CD8-positive, alpha-beta memory T cell (primary cell): ENCODE results near the gene SHROOM2. TPM values are rescaled to one million over a fixed set of nuclear protein-coding genes. Genes with fewer than 3 reads are reported as not detected.

Source experiments
- CTCF ChIA-PET: fragments of 350-600 bp; sonication (Branson Sonifier 250); formaldehyde crosslinking; loops from one replicate; lab custom pipeline; 2021; ENCODE audit warnings: antibody characterized with exemption; lab: Charles Lee
- POLR2A ChIA-PET: fragments of 350-600 bp; sonication (Branson Sonifier 250); formaldehyde crosslinking; loops from one replicate; lab custom pipeline; 2021; ENCODE audit warnings: antibody characterized with exemption; lab: Charles Lee
- DNase-seq, 5 donors: peaks; one replicate each; pipeline versions ENCODE4 v3.0.0 to v3.0.0-alpha.2; 2020 to 2022; ENCODE audit warnings: mixed read lengths in 1 of 5
- H3K27ac ChIP-seq: one replicate; pipeline ENCODE4 v1.7.0; 2013; ENCODE audit warnings: low read depth, mild to moderate bottlenecking, low read length, moderate library complexity
- H3K27me3 ChIP-seq: 2 replicates; pipeline ENCODE4 v1.7.0; 2013; ENCODE audit warnings: low read length, mild to moderate bottlenecking; ENCODE audit not compliant: insufficient read depth, poor library complexity, severe bottlenecking
- H3K36me3 ChIP-seq: 2 replicates; pipeline ENCODE4 v1.7.0; 2013; ENCODE audit warnings: mild to moderate bottlenecking, low read length, moderate library complexity; ENCODE audit not compliant: insufficient read depth
- H3K4me1 ChIP-seq: 2 replicates; pipeline ENCODE4 v1.7.0; 2013; ENCODE audit warnings: mild to moderate bottlenecking, low read length, moderate library complexity; ENCODE audit not compliant: insufficient read depth
- H3K4me3 ChIP-seq: 2 replicates; pipeline ENCODE4 v1.7.0; 2013; ENCODE audit warnings: mild to moderate bottlenecking, low read length
- H3K9me3 ChIP-seq: 2 replicates; pipeline ENCODE4 v1.7.0; 2013; ENCODE audit warnings: mild to moderate bottlenecking, low read length
- H3K27ac Mint-ChIP-seq, 8 donors: one replicate each; pipeline ENCODE4 v1.8.0; 2020 to 2021; ENCODE audit warnings: mixed read lengths in 8 of 8, mild to moderate bottlenecking in 6 of 8, inconsistent platforms in 3 of 8, moderate library complexity in 3 of 8
- H3K27me3 Mint-ChIP-seq, 2 donors: one replicate each; pipeline ENCODE4 v1.8.0; 2020 to 2021; ENCODE audit warnings: mixed read lengths in 2 of 2, mild to moderate bottlenecking in 1 of 2, moderate library complexity in 1 of 2
- H3K36me3 Mint-ChIP-seq, 3 donors: one replicate each; pipeline ENCODE4 v1.8.0; 2020 to 2021; ENCODE audit warnings: mixed read lengths in 3 of 3, inconsistent platforms in 1 of 3, mild to moderate bottlenecking in 1 of 3
- H3K4me1 Mint-ChIP-seq, 3 donors: one replicate each; pipeline ENCODE4 v1.8.0; 2020 to 2021; ENCODE audit warnings: mixed read lengths in 3 of 3, inconsistent platforms in 1 of 3, mild to moderate bottlenecking in 1 of 3
- H3K4me3 Mint-ChIP-seq, 7 donors: one replicate each; pipeline ENCODE4 v1.8.0; 2020 to 2021; ENCODE audit warnings: mixed read lengths in 7 of 7, mild to moderate bottlenecking in 6 of 7, moderate library complexity in 4 of 7, inconsistent platforms in 2 of 7
- H3K9me3 Mint-ChIP-seq, 5 donors: one replicate each; pipeline ENCODE4 v1.8.0; 2020 to 2022; ENCODE audit warnings: mixed read lengths in 5 of 5, mild to moderate bottlenecking in 3 of 5, moderate library complexity in 2 of 5, inconsistent platforms in 1 of 5
- polyA plus RNA-seq: library from polyadenylated mRNA; unstranded; fragments of 300-500 nt; fragmentation: Illumina TruSeq; gene quantifications from one replicate; pipeline ENCODE4 v1.2.3, GENCODE V29; 2021
- total RNA-seq, 2 experiments: library from RNA; stranded (reverse); gene quantifications; one replicate each; pipeline ENCODE4 v1.2.3, GENCODE V29; 2021

SHROOM2 gene
- total and polyA plus RNA-seq, 3 experiments from 2014 or later, result not detected

DNA sequence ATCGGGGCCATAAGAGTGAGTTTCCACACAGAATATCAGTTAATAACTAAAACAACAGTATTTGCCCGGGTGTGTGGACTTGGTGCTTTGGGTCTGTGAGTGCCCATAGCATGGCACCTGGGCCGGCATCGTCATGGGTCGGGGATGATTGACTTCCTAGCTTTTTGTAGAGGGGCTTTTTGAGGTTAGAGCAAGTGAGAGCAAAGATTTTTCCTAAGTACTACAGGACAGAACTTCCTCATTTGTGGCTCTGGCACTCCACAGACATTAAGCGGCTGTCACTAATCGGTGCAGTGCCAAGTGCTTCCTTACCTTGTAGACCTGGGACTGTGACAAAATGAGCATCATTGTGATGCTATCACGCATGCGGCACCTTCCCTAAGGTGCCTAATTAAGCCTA lies 81.0 kb downstream of the SHROOM2 start:
- no peaks in the 10 kb centered on the region for H3K9me3 Mint-ChIP-seq
- no peaks in the 10 kb centered on the region for H3K27me3 ChIP-seq
- DNase-seq, result no peak
- POLR2A ChIA-PET, result no interaction called here
- H3K4me3 Mint-ChIP-seq, result no peak overlapping the region
- CTCF ChIA-PET, result no interaction called here
- no peak overlapping the region for H3K27ac Mint-ChIP-seq
- H3K36me3 ChIP-seq, result no peaks in the 10 kb centered on the region
- no peaks in the 10 kb centered on the region for H3K36me3 Mint-ChIP-seq
- peaks cover 12 to 19% of the 10 kb centered on the region in 2 donors for H3K27me3 Mint-ChIP-seq
- H3K4me1 ChIP-seq, result no peaks in the 10 kb centered on the region
- H3K9me3 ChIP-seq, result no peaks in the 10 kb centered on the region
- no peak overlapping the region for H3K4me3 ChIP-seq
- no peak overlapping the region for H3K27ac ChIP-seq
- no peaks in the 10 kb centered on the region for H3K4me1 Mint-ChIP-seq

DNA sequence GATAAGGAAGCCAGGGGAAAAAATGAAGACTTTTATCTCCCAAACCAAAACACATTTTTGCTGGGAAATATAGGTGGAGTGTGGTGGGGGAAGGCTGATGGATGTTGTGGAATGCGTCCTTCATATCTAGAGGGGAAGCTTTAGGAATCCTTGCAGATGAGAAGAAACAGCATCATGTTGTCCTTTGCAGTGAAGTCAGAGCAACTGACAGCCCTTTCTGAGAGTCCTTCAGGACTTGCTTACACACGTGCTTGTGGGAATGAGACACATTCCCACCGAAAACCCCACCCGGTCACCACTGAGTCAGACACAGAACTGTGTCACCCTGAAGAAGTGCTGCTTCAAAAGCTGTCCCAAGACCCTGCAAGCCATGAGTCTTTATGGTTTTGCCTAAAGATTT lies 81.5 kb downstream of the SHROOM2 start:
- H3K27ac ChIP-seq, result no peak overlapping the region
- no peaks in the 10 kb centered on the region for H3K36me3 ChIP-seq
- Mint-ChIP-seq H3K36me3 (no peaks in the 10 kb centered on the region), H3K27me3 (peaks cover 12 to 22% of the 10 kb centered on the region in 2 donors), H3K9me3 (no peaks in the 10 kb centered on the region), H3K27ac (no peak overlapping the region), H3K4me1 (no peaks in the 10 kb centered on the region), H3K4me3 (no peak overlapping the region)
- CTCF ChIA-PET, result no interaction called here
- H3K27me3 ChIP-seq, result no peaks in the 10 kb centered on the region
- POLR2A ChIA-PET, result no interaction called here
- no peak overlapping the region for H3K4me3 ChIP-seq
- no peaks in the 10 kb centered on the region for H3K9me3 ChIP-seq
- H3K4me1 ChIP-seq, result no peaks in the 10 kb centered on the region
- DNase-seq, result no peak

GRCh38 chrX:9871701-9872268 lies 85.6 kb downstream of the SHROOM2 start:
- no peaks in the 10 kb centered on the region for H3K9me3 ChIP-seq
- no peak for DNase-seq
- no peaks in the 10 kb centered on the region for H3K36me3 Mint-ChIP-seq
- peaks cover 8 to 33% of the 10 kb centered on the region in 2 donors for H3K27me3 Mint-ChIP-seq
- peaks cover 0 to 1% (median 0%) of the 10 kb centered on the region in 5 donors for H3K9me3 Mint-ChIP-seq
- no peak overlapping the region for H3K4me3 ChIP-seq
- ChIA-PET POLR2A (no interaction called here), CTCF (interaction anchor here (1.3 kb wide), 1 partner anchor 248 kb away, joined by 3 read pairs; no protein-coding TSS in a partner anchor)
- peaks cover 2 to 9% (median 3%) of the 10 kb centered on the region in 3 donors for H3K4me1 Mint-ChIP-seq
- H3K27ac ChIP-seq, result no peak overlapping the region
- no peaks in the 10 kb centered on the region for H3K36me3 ChIP-seq
- no peaks in the 10 kb centered on the region for H3K4me1 ChIP-seq
- no peak overlapping the region for H3K27ac Mint-ChIP-seq
- H3K4me3 Mint-ChIP-seq, result no peak overlapping the region
- no peaks in the 10 kb centered on the region for H3K27me3 ChIP-seq

DNA sequence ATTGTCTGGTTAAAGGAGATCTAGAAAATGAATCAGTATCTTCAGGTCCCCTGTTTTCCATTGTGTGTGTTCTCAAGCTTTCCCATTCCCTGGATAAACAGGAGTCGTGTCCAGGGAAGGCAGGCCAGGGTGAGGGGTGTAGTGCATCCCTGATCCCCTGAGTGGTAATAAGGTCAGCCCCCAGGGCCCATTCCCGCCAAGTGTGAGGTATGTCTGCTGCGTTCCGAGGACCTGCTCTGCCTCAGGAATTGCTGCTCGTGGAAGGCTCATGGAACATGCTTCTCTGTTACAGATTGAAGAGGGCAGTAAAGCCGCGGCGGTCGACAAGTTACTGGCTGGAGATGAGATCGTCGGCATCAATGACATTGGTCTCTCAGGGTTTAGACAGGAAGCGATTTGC lies 87.1 kb downstream of the SHROOM2 start:
- ChIA-PET CTCF (no interaction called here), POLR2A (no interaction called here)
- Histone ChIP-seq H3K9me3 (no peaks in the 10 kb centered on the region), H3K36me3 (no peaks in the 10 kb centered on the region), H3K4me3 (no peak overlapping the region), H3K27me3 (no peaks in the 10 kb centered on the region), H3K27ac (no peak overlapping the region), H3K4me1 (no peaks in the 10 kb centered on the region)
- H3K9me3 Mint-ChIP-seq, result peaks cover 0 to 3% (median 0%) of the 10 kb centered on the region in 5 donors
- H3K27ac Mint-ChIP-seq, result no peak overlapping the region
- H3K4me3 Mint-ChIP-seq, result no peak overlapping the region
- peaks cover 8 to 27% of the 10 kb centered on the region in 2 donors for H3K27me3 Mint-ChIP-seq
- H3K4me1 Mint-ChIP-seq, result peaks cover 2 to 9% (median 3%) of the 10 kb centered on the region in 3 donors
- no peak for DNase-seq
- no peaks in the 10 kb centered on the region for H3K36me3 Mint-ChIP-seq

- POLR2A ChIA-PET, result interaction anchor here (0.7 kb wide), 1 partner anchor 211 kb away, joined by 7 read pairs; no protein-coding TSS in a partner anchor
- H3K4me1 Mint-ChIP-seq, result peaks cover 2 to 9% (median 3%) of the 10 kb centered on the region in 3 donors
- CTCF ChIA-PET, result no interaction called here
- H3K4me3 Mint-ChIP-seq, result peak overlapping the region in 1 of 7 donors; percentile 17
- no peaks in the 10 kb centered on the region for H3K36me3 Mint-ChIP-seq
- H3K27me3 Mint-ChIP-seq, result peaks cover 8 to 27% of the 10 kb centered on the region in 2 donors
- peak in 3 of 5 donors; percentile 3 to 46 (median 13) for DNase-seq
- Histone ChIP-seq H3K27ac (no peak overlapping the region), H3K27me3 (no peaks in the 10 kb centered on the region), H3K4me1 (no peaks in the 10 kb centered on the region), H3K4me3 (no peak overlapping the region), H3K36me3 (no peaks in the 10 kb centered on the region), H3K9me3 (no peaks in the 10 kb centered on the region)
- no peak overlapping the region for H3K27ac Mint-ChIP-seq
- H3K9me3 Mint-ChIP-seq, result peaks cover 0 to 3% (median 0%) of the 10 kb centered on the region in 5 donors
Observed at GRCh38 chrX:9873952-9874351, 87.7 kb downstream of the SHROOM2 start.

DNA sequence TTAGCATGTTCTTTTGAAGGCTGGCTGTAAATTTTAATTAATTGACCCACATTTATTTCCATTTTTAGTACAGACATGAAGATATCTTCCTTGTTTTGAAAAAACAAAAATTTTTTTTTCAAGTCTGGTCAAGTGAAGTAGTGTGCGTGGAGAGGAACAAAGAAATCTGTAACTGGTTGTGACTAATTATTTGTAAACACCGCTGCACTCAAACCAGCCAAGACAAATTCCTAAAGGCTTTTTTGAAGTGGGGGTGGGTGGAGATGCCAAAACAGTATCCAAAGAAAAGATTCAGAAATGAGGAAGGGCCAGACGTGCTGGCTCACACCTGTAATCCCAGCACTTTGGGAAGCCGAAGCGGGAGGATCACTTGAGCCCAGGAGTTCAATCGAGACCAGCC lies 88.3 kb downstream of the SHROOM2 start:
- H3K36me3 Mint-ChIP-seq, result no peaks in the 10 kb centered on the region
- Histone ChIP-seq H3K27me3 (no peaks in the 10 kb centered on the region), H3K36me3 (no peaks in the 10 kb centered on the region), H3K4me1 (no peaks in the 10 kb centered on the region), H3K27ac (no peak overlapping the region), H3K4me3 (no peak overlapping the region), H3K9me3 (no peaks in the 10 kb centered on the region)
- peaks cover 2 to 9% (median 3%) of the 10 kb centered on the region in 3 donors for H3K4me1 Mint-ChIP-seq
- DNase-seq, result no peak
- ChIA-PET POLR2A (interaction anchor here (0.7 kb wide), 1 partner anchor 211 kb away, joined by 7 read pairs; no protein-coding TSS in a partner anchor), CTCF (no interaction called here)
- no peak overlapping the region for H3K27ac Mint-ChIP-seq
- peaks cover 8 to 24% of the 10 kb centered on the region in 2 donors for H3K27me3 Mint-ChIP-seq
- peaks cover 0 to 3% (median 0%) of the 10 kb centered on the region in 5 donors for H3K9me3 Mint-ChIP-seq
- H3K4me3 Mint-ChIP-seq, result no peak overlapping the region

DNA sequence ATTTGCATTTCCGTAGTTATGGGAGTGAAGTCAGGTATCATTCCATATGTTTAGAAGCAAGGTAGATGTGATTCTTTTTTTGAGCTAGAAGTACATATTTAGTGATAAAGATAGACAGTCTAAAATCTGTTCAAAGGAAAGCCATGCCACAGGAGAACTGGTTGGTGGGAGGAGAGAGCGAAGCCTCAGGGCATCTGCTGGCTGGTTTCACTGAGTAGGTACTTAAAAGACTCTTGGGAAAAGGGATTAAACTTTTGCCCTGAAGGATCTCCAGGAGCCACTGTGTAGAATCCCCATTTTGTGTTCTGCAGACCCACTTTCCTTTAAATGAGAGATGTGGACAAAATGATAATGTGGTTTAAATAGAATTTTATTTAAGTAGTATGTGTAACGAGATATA lies 89.6 kb downstream of the SHROOM2 start:
- Mint-ChIP-seq H3K27me3 (peaks cover 3 to 23% of the 10 kb centered on the region in 2 donors), H3K27ac (no peak overlapping the region)

GRCh38 chrX:9876201-9876600 lies 90.0 kb downstream of the SHROOM2 start:
- Mint-ChIP-seq H3K4me1 (peaks cover 2 to 9% (median 3%) of the 10 kb centered on the region in 3 donors), H3K36me3 (no peaks in the 10 kb centered on the region), H3K27ac (no peak overlapping the region), H3K9me3 (peaks cover 0 to 3% (median 0%) of the 10 kb centered on the region in 5 donors), H3K4me3 (no peak overlapping the region), H3K27me3 (peaks cover 3 to 23% of the 10 kb centered on the region in 2 donors)
- Histone ChIP-seq H3K27ac (no peak overlapping the region), H3K9me3 (no peaks in the 10 kb centered on the region), H3K4me3 (no peak overlapping the region), H3K4me1 (no peaks in the 10 kb centered on the region), H3K36me3 (no peaks in the 10 kb centered on the region), H3K27me3 (no peaks in the 10 kb centered on the region)
- ChIA-PET CTCF (no interaction called here), POLR2A (no interaction called here)
- peak in 1 of 5 donors; percentile 2 for DNase-seq

More for the DNA sequence above, 89.6 kb downstream of the SHROOM2 start:
- Mint-ChIP-seq H3K36me3 (no peaks in the 10 kb centered on the region), H3K9me3 (peaks cover 0 to 3% (median 0%) of the 10 kb centered on the region in 5 donors), H3K4me1 (peaks cover 2 to 9% (median 3%) of the 10 kb centered on the region in 3 donors), H3K4me3 (no peak overlapping the region)
- DNase-seq, result no peak
- no peaks in the 10 kb centered on the region for H3K9me3 ChIP-seq
- no peaks in the 10 kb centered on the region for H3K27me3 ChIP-seq
- no peak overlapping the region for H3K27ac ChIP-seq
- CTCF ChIA-PET, result no interaction called here
- H3K36me3 ChIP-seq, result no peaks in the 10 kb centered on the region
- H3K4me1 ChIP-seq, result no peaks in the 10 kb centered on the region
- POLR2A ChIA-PET, result no interaction called here
- H3K4me3 ChIP-seq, result no peak overlapping the region
